Islet of Langerhans (tissue), 1 donor: ENCODE data around the gene TMEM115.

Experiments used
- FAIRE-seq: peaks from one replicate; lab custom pipeline; 2011; peaks lifted over from hg19 to GRCh38; lab: Jason Lieb, UNC

Gene TMEM115, protein sequence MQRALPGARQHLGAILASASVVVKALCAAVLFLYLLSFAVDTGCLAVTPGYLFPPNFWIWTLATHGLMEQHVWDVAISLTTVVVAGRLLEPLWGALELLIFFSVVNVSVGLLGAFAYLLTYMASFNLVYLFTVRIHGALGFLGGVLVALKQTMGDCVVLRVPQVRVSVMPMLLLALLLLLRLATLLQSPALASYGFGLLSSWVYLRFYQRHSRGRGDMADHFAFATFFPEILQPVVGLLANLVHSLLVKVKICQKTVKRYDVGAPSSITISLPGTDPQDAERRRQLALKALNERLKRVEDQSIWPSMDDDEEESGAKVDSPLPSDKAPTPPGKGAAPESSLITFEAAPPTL

DNA sequence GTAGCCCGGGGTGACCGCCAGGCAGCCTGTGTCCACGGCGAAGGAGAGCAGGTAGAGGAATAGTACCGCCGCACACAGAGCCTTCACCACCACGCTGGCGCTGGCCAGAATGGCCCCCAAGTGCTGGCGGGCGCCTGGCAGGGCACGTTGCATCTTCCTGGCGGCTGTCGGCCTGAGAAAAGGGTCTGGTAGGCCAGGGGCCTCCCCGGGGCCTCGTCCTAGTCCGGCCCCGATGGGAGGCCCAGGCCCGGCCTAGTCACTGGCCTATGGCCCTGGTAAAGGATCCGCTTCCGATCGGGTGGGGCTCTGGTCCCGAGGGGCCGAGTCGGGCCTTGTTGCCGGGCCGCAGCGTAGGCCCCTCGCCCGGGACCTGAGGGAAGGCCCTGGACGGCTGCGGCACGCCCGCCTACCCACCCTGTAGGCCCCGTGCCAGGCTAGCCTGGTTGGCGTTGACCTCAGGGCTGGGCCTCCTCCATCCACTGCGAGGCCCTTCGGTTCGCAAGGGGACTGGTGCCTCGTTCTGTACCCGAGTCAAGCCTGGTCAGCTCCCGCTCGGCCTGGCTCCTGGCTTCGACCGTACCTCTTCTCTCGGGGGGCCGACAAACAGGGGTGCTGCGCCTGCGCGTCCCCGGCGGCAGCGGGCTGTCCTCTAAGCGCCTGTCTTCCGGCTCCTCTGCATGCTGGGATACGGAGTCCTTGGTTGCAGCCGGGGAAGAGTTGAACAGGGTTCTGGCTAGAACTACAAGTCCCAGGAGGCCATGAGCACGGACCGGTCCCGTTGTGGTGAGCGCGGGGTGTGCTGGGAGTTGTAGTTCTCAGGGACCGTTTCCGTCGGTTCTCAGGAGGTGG, at the start of gene TMEM115:
Gene TMEM115 (minus strand): TSS at position 611 of the 849 bp plus-strand sequence. CDS start 458 bp downstream, at position 153.
- peak; percentile 93 for FAIRE-seq

DNA sequence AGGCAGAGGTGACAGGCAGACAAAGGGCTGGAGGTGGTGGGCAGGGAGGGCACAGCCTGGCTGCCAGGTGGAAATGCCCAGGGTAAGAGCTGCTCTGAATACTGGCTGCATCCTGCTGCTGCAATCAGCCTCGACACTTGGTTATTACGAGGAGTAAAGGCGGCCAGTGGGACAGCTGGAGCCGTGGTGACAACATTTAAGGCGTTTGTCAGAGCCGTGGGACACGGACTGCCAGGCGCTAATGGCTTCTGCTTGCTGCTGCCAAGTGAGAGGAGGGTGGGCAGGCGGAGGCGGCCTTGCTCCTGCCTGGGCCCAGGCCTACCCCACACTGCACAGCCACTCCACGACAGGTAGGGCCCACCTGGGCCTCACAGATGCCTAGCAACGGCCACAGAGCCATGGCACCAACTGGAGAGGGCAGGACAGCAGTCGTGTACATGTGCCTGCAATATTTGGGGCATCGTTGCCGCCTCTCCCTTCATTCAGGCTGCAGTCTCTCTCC, 49.2 kb upstream of the TMEM115 start:
- no peak for FAIRE-seq

DNA sequence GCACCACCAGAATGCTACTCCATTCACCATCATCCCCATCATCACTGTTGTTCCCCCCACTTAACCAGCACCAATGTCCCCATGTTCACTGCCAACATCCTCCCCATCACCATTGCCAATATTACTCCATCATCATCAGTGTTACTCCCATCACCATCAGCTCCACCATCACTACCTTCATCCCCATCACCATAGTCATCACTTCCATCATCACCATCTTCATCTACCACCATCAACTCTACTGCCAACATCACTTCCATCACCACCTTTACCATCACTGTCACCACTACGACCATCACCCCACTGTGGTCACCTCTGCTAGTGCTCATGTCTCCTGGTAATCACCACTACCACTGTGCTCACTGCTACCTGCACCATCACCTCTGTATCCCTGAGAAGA, 47.2 kb upstream of the TMEM115 start:
- FAIRE-seq: no peak

DNA sequence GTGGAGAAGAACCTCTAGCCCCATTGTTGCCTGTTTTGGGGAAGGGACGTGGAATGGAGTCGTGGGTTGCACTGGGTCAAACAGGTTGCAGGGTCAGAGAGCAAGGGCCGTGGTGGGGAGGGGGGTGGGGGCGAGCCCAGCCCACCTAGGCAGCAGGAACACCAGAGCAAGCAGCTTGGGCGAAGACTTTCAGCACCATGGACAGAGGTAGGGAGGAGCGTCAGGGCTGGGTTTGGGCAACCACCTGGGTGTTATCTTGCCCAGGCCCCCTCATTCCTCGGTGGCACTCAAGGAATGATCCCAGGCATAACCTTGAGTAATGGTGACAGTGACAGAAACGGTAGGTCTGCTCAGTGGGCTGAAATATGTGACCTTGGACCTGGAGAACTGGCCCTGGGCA, 45.9 kb upstream of the TMEM115 start:
- no peak for FAIRE-seq

DNA sequence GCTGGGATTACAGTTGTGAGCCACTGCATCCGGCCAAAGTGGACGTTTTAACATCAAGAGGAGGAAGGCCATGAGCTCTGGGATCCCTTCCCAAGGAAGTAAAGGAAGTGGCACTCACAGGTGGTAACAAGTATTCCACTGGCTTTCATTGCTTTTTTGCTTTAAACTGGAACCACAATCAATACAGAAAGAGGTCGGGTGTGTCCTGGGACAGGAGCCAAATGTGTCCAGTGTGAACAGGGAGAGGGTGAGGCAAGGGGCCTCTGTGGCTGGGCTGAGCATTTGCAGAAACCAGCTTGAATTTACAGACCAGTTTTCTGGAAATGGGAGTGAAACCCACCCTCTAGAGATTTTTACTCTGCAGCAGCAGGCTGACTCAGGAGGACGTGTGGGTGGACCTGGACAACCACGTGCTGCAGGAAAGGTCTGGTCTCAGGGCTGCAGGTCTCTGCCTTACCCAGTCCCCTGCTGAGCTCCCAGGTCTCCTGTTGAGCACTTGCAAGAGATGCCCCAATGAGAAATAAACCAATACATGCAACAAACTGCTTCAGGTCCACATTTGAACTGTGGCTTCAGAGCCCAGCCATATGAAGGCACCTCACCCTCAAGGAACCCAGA, 42.8 kb upstream of the TMEM115 start:
- no peak for FAIRE-seq

DNA sequence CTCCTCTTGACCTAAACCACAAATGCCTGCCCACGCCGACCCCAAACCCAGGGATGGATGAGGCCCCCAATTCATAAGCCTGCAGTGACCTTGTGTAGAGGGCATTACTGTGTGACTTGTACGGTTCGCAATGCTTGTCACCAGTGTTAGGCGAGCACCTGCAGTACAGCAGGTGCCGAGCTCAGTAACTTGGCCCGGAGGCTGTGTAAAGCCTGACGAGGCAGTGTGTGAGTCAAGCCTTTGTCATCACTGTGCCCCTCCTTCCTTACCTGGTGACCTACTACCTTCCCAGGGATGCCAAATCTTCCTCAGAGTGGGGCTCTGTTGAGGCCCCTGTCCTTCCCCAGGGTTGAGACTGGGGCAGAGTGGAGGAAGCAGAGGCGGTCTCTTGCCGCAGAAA, 37.2 kb upstream of the TMEM115 start:
- no peak for FAIRE-seq

DNA sequence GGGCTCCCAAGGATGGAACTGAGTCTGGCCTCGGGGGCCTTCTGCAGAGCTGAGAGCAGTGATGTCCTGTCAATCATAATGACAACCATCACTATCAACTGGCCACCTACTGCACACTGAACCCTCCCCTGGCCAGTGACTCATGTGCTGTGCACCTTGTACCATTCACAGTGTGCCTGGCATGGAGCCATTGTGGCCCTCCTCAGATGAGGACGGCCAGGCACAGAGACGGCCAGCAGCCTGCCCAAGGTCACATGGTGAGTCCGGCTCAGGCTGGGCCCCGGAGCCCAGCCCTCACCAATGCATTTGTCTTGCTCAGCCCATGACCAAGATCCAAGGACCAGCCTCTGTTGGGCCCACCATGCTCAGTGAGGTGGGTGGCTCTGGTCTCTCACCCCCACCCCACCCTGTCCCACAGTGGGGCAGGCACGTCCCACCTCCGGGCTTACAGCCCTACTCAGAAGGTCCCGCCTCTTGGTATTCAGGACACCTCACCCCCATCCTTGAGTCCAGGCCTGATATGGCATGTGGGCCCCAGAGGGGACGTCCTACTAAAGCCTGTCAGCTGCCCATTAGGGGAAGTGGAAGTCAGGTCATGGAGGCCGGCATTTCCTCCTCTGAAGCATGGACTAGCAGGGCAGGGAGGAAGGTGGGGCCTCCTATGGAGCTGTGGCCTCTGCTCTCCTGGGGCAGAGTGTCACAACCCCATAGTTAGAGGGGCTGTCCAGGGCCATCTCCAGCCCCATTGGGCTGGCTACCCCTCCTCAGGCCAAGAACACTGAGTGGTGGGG, 35.9 kb upstream of the TMEM115 start:
- FAIRE-seq: no peak

DNA sequence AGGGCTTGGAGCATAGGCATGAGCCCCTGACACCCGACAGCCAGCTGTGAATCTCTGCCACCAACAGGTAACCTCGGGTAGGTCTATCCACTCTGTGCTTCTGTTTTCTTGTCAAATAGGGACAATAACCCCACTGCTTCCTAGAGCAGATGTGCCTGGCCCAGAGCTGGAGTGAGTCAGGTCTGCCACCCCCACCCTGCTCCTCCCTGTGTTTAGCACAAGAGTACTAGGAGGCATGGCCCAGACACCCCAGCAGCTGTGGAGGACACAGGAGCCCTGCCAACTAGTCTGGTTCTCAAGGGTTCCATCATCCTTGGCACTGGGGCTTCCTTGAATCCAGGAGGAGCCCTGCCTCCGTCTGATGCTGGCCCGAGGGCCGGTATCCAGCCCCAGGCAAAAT, 33.7 kb upstream of the TMEM115 start:
- no peak for FAIRE-seq

DNA sequence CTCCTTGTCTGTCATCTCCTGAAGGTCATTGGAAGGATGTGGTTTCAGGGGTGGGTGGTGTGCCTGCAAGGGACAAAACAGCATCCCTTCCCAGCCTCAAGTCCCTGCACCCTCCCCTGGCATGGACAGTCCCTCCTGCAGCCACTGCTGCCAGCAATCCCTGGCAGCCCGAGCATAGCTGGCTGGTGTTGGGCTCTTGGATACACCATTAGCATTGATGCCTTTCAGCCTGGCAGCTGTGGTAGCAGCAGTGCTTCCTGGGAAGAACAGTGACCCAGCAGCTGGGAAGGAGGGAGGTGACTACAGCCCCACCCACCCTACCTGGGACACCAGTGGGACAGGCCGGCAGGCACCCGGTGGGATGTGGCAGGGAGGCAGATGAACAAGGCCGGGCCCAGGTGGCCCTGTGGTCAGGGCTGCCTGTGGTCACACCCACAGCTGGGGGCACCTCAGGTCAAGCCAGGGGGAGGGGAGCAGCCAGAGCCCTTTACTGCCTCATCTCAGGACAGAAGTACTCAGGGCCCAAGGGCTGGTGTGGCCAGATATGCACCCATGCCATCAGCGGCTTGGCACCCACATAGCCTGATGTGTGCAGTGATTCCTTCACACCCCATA, 32.9 kb upstream of the TMEM115 start:
- no peak for FAIRE-seq

DNA sequence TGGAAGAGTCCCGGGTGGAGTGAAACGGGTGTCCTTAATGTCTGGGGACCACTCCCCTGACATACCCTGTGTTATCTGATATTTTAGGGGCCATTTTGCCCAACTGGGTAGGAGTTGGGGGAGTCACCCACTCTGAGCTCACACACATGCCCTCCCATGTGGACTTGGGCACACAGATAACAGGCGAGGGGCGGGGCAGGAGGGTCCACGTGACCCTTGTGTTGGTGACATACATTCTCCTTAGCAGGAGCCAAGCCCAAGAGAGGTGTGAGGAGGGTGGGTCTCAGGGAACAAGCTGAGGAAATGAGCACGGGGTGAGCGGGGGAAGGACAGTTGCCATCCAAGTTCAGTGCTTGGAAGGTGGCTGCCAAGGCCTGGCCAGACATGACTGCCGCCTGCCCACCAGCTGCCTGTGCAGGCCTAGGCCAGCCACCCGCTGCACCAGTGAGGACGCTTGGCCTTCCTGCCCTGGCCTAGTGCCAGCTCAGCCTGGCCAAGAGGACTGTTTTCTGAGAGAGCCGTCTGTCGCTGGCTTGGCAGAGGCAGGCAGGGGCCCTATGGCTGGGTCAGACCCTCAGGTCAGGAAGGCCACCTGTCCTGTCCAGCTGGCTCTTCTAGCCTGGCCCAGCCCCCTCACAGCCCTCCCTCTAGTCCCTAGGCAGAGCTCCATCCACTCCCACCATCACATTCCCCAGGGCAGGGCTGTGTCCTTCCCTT, 31.3 kb upstream of the TMEM115 start:
- no peak for FAIRE-seq

DNA sequence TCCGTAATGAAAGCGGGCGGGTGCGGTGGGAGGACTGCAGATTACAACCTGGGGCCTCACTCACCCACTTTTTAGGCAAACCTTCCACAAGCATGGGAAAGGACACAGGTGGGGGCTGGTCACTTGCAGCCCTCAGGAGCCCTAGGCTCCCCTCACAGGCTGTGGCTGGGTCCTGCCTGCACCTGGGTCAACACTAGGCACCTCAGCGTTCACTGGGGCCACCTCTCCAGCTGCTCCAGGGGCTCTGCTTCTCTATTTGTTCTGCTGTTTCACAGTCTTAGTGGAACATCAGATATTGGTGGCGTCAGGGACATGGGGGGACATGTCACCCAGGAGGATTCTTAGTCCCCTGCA, 30.1 kb upstream of the TMEM115 start:
- FAIRE-seq: no peak

DNA sequence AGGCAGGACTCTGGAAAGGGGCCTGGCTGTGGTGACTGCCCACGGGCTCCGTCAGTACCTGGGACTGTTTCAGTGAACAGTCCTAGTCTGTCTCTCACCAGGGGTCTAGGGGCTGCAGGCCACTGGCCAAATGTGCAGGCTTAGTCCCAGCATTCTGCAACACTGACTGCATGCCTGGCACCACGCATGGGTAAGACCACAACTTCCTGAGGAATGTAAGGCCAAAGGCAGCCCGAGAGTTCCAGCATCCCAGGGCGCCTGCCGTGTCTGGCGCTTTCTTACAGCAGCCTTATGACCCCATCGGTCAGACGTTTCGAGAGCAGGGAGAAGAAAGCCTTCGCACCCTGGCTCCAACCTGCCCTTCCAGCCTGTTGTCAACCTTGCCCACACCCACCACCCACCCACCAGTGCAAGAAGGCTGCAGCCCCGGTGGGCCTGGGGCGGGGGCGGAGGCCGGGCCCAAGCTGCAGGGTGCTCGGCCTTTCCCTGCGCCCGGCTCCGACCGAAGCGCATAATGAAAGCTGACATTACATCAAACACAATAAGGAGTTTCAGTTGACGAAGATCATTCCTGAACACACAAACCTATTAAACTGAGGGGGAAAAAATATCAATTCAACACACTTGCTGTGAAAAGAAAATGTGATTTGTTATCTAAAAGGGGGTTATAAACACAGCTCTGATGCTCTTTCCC, 29.5 kb upstream of the TMEM115 start:
- FAIRE-seq: no peak

DNA sequence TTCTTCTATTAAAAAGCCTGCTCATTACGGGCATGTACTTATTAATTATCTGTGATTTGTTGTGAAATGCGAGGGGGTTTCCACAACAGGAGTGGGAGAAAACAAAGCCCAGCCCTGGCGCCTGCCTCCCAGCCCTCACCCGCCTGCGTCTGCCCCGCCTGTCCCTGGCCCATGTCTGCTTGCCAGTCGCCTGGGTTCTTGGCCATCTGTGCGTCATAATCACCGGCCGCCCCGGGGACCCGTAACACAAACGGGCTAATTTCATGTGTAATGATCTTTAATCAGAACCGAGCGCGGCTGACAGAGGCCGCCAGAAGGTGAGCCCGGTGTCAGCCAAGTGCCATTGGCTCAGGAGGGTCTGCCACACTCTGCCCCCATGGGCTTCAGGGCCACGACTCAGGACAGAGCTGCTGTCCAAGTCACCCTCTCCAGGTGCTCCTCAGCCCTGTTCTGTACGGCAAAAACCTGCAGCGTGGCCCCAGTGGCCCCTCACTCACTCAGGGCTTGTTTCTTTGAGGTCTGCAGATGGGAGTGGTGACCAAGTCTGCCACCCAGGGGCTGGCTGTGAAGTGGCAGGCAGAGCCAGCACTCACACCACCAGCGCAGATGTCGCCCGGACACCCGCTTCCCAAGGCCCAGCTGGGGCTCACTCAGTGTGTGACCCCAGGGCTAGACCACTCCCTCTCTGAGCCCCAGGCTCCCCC, 28.8 kb upstream of the TMEM115 start:
- no peak for FAIRE-seq

DNA sequence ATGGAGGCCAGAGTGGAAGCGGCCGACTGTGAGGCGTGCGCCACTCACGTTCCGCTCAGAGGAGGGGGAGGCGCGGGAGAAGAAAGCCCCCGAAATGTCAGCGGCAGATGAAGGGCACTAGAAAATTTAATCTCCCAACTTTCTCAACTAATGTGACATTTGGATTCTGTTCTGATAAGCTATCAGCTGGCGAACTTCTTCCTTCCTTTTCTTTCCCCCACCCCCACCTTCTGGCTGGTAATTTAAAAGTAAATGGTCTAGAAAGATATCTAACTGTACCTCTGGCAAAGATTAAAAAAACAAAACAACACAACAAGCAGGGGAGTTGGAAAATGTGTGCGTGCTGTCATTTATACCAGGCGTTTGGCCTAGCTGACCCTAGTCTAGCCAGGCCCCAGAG, 26.4 kb upstream of the TMEM115 start:
- no peak for FAIRE-seq

DNA sequence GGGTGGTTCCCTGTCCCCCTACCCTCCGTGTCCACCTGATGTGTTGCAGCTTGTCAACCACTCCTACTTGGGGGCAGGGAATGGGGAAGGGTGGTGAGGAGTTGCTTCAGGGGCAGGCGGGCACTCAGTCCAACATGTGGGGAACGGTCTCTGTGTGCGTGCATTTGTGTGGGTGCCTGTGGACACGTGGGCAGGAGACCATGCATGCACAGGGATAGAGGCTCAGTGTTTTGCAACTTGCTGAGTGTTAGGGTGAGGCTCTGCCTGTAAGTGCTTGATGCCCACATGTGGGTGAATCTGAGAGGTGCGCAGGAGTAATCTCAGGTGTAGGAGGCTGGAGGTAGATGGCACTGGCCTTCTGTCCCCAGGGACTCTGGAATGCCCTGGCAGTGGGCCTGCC, 24.4 kb upstream of the TMEM115 start:
- FAIRE-seq: no peak

DNA sequence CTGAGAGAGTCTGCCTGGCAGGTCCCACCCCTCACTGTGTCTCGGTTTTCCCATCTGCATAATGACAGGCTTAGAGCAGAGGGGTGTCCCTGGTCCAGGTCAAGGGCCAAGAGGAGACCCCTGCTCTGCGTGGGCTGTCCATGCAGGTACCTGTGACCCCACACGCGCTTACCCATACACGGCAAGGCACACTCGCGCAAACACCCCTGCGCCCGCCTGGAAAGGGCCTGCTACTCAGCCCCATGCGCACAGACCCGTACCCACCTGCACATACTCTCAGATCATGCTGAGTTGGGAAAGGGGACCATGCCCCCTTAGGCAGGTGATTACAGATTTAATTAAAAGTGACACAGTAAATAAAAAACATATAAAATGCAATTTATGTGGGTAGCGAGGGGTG, 23.4 kb upstream of the TMEM115 start:
- no peak for FAIRE-seq

DNA sequence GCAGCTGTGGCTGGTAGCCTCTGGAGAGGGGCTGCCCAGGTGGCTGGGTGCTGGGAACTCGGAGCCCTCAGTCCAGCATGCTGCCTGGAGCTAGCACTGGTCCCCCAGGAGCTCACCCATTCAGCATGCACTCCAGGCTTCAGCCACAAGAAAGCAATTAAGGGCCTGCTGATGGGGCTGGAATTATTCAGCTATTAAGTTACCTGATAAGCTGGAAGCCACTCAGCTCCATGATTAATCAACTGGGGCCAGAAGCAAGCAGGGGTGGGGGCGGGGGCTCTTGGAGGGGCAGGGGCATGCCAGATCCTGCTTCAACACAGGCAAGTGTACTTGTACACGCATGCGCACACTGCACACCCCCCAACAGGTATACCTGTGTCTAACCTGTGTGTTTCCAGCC, 22.1 kb upstream of the TMEM115 start:
- FAIRE-seq: no peak

DNA sequence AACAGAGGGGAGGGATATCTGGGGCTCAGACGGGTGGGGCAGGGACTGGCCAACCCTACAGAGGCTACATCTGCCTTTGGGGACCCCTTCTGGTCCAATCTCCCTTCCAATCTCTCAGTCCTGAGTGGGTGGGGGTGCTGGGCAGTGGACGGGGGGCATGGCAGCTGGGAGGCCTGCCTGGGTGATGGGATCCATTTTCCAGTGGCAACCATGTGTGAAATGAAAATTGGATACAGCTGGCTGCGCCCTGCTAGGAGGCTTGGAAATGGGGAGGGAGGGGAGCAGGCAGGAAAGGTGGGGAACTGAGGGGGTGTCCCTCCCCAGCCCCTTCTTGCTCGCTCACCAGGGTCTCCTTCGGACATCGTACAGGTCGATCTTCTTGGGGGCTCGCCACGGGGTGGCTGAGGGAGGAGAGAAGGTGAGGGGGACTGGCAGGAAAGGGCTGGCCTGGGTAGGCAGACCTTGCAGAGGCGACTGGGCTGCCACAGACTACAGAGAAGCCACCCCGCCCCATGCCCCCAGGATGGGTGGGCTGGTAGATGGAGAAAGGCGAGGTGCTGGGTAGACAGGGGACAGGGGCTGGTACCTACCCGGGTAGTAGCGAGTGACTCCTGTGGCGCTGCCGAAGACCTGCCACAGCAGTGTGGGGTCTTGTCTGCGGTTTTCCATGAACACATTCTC, 21.2 kb upstream of the TMEM115 start:
- FAIRE-seq: no peak

DNA sequence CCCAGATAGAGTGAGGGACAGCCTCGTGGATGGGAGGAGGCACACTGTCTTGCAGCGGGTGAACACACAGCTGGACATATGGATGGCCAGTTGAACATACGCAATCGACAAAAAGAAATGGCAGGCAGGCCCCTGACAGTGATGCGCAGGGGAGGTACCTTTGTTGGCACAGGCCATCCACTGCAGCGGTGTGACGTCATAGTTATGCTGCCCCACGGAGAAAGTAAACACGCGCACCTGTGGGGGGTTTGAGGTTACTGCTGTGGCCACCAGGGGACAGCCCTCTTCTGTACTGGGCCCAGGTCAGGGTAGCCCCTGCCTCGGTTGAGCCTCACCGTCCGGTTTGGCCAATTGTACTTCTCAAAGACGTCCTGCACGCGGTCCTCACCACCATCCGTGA, 19.4 kb upstream of the TMEM115 start:
- FAIRE-seq: no peak
